Stimulated activated CD4-positive, alpha-beta T cell treated with anti-CD3 and anti-CD28 coated beads, Interleukin-1b, Interleukin-23, amount 100 ng/mL, for 1 hour (primary cell): ENCODE measurements around the gene CASK.

Experiments
- DNase-seq, 2 donors: peaks; one replicate each; pipeline ENCODE4 v3.0.0-alpha.2; 2020; ENCODE audit warnings: low read depth in 2 of 2

CASK gene

DNA sequence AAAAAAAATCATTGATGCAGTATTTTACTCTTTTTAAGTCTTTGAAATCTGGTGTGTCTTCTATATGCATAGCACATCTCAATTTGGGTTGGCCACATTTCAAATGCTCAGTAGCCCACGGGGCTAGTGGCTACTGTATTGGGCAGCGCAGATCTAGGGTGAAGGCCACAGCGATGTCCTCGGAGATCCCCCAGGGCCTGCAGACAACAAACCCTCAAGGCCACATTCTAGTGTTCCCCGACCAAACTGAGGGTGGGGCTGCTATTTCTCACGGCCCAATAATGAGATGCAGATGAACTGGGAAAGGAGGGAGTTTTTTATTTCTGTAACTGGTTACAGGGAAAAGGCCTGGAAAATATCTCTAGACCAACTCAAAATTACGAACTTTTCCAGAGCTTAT lies 452.6 kb downstream of the CASK start:
- DNase-seq = no peak

DNA sequence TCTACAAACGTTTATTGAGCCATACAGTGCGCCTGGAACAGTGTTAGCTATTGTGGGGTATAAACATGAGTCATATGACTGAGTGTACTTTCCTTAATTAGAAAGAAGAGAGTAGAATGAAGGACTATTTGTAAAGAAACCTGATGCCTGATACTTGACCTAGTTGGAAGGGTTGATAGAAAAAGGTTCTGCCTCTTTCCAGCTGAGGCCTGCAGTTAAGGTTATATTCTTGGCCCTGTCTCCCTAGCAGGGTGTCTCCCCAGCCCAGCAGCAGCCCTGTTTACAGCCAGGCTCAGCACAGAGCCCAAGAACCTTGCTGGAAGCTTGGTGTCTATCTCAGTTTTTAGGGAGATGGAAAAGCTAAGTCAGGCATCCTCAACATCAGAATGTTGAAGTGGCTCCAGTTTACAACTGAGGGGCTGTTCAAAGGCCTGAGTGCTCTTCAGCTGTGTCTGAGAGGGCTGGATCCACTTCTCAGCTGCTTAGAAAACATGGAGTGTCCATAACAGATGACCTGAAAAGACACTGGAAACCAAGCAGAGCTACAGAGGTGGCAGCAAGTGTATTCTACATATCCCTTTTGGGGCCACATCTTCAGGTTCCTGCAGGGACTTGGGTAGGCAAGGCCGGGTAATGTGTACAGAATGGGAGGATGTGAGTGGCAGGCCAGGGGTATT lies 454.6 kb downstream of the CASK start:
- no peak for DNase-seq
